Thyroid gland (tissue), 4 donors: ENCODE measurements around the gene TMEM208.

Source experiments
- CTCF ChIP-seq, 6 experiments: fragments of 200-600 bp in 3 of 6; fragments of 450-650 bp in 3 of 6; sonication (generic) in 3 of 6; IDR thresholded peaks; one replicate each; pipeline ENCODE4 v1.5.1; 2016 to 2019; ENCODE audit warnings: antibody characterized with exemption in 6 of 6, mild to moderate bottlenecking in 2 of 6, inconsistent platforms in 1 of 6, moderate library complexity in 1 of 6
- POLR2A ChIP-seq, 2 donors: fragments of 450-650 bp; IDR thresholded peaks; one replicate each; pipeline ENCODE4 v1.6.1; 2017; ENCODE audit warnings: antibody characterized with exemption in 2 of 2, mild to moderate bottlenecking in 2 of 2, moderate library complexity in 1 of 2

- no peak for TF ChIP-seq POLR2A (IDR thresholded peaks at IDR 0.05)
- TF ChIP-seq CTCF (IDR thresholded peaks at IDR 0.05) = no peak
Measured at GRCh38 chr16:67194260-67194659, 32.7 kb upstream of the TMEM208 start.
